T47D (cell line): ENCODE results near the gene RET.

Experiments used
- DNase-seq, 2 experiments: peaks; one replicate each; pipeline versions ENCODE4 v3.0.0 to v3.0.0-alpha.2; 2011 to 2012; ENCODE audit warnings: low read depth in 1 of 2, low spot score in 1 of 2
- JUND ChIP-seq: IDR thresholded peaks from 2 replicates; pipeline ENCODE4 v1.6.1; 2012; ENCODE audit warnings: low read depth
- in situ Hi-C: cut with HindIII; loops from 2 replicates; pipeline ENCODE4 v1.10.0; 2016; ENCODE audit warnings: low sequenced_read_pairs, low pct_unique_long_range_greater_than_20kb

Gene RET

DNA sequence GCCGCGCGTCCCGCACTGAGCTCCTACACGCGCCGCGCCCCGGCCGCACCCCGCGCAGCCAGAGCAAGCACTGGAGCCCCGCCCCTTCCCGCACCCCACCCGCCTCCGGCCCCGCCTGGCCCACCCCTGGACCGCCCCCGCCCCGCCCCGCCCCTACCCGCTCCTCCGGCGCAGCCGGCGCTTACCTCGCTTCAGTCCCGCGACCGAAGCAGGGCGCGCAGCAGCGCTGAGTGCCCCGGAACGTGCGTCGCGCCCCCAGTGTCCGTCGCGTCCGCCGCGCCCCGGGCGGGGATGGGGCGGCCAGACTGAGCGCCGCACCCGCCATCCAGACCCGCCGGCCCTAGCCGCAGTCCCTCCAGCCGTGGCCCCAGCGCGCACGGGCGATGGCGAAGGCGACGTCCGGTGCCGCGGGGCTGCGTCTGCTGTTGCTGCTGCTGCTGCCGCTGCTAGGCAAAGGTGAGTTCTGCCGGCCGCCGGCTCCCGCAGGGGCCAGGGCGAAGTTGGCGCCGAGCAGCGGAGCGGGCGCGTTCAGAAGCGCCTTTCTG, at the start of gene RET:
Gene RET (plus strand): TSS at position 194 of the 545 bp plus-strand sequence. CDS start 190 bp downstream, at position 384.
- TF ChIP-seq JUND = no peak
- DNase-seq = peak; percentile 72 to 94
- in situ Hi-C loops = no loop called here

DNA sequence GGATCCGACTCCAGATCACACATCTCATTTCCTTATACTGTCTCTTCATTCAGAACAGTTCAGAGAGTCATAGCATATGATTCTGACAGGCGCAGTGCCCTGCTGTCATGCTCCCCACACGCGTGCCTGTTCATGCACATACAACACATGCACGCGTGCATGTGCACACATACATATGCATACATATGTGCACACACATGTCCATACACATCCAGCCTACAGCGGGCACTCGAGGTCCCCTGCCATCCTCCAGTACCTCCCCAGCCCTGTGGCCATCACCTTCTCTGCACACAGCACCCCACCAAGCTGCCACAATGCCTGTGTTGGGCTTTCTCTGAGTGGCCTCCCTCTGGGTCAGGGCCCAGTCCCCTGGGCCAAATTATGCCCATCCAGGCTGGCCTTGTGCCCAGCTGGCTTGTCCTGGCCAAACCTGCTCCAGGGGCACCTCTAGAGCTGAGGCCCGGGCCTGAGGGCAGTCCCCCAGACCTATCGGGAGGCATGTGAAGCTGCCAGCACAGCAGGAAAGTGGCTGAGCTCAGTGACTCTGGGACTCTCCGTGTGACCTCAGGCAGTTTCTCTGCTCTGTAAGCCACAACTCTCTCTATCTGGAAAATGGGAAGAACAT, 49.4 kb upstream of the RET start:
- in situ Hi-C loops = no loop called here
- TF ChIP-seq JUND = no peak
- DNase-seq = no peak

DNA sequence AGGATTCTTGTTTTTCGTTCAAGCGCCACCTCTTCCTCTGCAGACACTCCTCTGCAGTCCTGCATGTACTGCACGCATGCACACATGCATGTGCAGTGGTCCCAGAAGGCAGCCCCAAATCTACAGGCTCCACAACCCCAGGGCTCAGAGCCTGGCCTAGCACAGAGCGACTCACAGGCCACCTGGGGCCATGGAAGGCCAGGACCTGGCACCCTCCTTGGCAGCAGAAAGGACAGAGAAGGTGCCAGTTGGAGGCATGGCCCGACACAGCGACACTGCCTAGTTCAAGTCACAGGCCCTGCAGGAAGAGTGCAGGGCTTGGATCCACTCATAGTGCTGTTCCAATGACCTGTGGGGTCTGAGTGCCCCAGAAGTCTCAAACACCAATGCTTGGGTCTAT, 48.7 kb upstream of the RET start:
- in situ Hi-C loops = no loop called here
- no peak for TF ChIP-seq JUND
- DNase-seq = no peak

DNA sequence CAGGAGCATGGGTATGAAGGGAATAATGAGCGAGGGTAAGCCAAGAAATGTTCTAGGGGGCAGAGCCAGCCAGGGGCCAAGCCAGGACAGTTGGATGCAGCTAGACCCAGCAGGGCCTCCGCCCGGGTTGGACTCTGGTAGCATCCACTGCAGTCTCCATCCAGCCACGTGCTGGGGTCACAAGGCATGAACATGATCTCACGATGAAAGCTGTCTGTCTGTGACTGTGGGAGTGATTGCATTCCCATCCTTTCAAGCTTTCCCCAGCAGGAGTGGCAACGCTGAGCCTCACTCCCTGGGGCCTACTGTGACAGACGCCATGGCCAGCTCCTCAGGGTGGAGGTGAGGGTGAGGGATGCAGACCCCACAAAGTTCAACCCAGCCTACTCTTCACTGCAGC, 47.8 kb upstream of the RET start:
- no peak for DNase-seq
- no peak for TF ChIP-seq JUND
- in situ Hi-C loops = no loop called here

DNA sequence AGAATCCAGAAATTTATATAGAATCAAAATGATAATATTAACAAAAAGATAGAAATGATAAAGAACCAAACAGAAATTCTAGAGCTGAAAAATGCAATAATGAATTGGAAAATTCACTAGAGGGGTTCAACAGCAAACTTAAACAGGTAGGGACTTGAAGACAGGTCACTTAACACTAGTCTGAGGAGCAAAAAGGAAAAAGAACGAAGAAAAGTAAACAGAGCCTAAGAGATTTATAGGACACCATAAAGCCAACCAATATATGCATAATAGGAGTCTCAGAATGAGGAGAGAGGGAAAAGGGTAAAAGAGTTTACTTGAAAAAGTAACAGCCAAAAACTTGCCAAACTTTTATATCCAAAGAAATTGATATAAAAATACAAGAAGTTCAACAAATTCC, 44.3 kb upstream of the RET start:
- no peak for TF ChIP-seq JUND
- in situ Hi-C loops = no loop called here
- DNase-seq = no peak

DNA sequence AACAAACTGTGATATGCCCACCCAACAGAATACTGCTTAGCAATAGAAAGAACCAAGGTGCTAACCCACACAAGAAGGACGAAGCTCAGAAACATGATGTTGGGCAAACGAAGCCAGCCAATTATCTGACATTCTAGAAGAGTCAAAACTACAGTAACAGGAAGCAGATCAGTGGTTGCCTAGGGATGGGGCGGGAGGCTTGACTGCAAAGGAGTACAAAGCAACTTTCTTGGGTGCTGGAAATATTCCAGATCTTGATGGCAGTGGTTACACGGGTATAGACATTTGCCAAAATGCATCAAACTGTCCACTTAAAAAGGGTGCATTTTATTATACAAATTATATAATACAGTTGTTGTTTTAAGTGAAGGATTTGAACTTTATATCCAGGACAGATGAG, 41.1 kb upstream of the RET start:
- peak in 1 of 2 experiments; percentile 37 for DNase-seq
- in situ Hi-C loops = no loop called here
- no peak for TF ChIP-seq JUND

DNA sequence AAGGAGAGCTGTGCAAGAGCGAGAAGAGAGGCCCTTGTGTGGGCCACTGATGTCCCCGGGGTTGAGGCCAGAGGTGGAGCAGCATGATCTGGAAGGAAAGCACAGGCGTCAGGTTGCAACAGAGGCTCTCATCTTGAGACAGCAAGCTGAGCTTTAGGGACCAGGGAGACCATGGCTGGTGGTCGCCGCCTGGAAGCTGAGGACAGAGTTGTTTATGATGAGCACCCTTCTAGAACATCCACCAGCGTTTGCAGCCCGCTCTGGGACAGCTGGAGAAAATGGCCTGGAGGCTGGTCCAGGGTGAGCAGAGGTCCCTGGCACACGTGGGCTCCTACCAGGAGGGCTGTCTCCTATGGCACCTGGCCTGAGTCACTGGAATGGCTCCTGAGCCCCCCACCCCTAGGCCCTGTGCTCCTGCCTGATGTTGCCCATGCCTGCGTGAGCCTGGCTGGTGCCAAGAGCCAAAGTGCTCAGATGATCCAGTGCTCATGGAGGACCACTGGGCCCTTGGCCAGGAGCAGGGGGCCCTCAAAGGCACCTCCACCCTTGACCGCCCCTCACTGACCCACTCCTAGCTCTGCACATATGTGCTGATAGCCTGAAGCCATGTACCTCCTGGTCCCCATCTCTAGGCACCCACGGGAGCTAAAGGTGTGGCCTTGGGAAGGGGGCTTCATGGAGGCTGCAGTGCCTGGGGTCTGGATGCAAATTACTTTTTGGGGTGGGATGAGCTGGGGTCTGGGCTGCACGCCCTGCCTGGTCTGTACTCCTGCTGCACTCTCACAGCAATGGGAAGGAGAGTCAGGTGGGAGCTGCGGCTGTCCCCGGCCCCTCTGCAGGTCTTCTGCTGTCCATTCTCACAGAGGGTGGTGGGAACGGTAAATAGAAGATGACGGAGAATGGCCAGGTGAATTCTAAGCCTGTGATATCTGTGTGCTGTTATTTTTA, 40.1 kb upstream of the RET start:
- in situ Hi-C loops = no loop called here
- DNase-seq = no peak
- TF ChIP-seq JUND = no peak

DNA sequence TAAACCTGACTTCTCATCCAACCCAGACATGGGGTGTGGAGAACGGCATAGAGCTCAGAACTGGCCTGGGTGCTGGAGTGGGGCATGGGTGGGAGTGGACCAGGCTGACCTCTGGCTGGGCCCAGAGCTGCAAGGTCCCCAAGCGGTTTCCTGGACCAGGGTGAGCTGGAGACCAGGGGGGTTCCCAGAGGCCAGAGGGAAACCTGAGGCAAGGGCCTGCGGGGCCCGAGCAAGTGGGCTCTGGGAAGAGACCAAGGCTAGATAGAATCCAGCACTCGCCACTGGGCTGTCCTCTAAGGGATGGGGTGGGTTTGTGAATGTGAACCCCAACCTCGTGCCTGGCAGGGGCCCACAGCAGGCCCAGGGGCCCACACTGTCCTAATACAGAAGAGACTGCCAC, 39.4 kb upstream of the RET start:
- TF ChIP-seq JUND = no peak
- no peak for DNase-seq
- in situ Hi-C loops = no loop called here

DNA sequence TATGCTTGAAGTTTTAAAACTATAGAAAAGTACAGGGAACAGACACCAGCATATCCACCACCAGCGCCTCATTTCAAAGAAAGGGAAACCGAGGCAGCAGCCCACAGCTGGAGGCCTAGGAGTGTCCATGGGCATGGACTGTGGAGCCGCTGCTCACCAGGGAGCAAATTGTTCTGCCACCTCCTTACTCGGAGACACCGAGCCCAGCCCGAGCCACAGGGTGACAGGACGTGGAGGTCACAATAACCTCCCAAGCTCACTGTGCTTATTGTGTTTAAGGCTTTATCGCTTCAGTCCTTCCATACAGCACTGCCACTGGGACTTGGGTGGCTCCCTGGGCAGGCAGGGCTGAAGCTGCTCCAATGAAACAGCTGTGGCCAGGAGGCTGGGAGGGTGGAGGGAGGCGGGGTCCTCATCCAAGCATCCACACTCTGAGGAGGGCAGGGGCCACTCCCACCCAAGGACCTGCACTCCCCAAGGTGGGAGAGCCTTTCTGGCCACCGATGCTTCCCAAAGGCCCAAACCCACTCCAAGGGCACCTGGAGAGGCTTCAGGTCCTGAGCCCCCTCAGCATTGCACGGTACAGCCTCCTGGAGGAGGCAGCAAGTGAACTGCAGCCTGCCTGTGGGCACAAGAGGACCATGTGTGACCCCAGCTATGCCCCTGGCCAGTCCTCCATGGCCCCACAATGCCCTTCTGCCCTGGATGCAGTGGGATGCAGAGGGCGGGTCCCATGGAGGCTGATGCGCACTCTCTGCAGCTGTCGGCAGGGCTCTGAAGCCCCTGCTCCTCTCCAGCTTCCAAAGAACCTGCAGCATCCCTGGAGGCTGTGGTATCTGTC, 38.7 kb upstream of the RET start:
- DNase-seq = no peak
- TF ChIP-seq JUND = no peak
- in situ Hi-C loops = no loop called here

DNA sequence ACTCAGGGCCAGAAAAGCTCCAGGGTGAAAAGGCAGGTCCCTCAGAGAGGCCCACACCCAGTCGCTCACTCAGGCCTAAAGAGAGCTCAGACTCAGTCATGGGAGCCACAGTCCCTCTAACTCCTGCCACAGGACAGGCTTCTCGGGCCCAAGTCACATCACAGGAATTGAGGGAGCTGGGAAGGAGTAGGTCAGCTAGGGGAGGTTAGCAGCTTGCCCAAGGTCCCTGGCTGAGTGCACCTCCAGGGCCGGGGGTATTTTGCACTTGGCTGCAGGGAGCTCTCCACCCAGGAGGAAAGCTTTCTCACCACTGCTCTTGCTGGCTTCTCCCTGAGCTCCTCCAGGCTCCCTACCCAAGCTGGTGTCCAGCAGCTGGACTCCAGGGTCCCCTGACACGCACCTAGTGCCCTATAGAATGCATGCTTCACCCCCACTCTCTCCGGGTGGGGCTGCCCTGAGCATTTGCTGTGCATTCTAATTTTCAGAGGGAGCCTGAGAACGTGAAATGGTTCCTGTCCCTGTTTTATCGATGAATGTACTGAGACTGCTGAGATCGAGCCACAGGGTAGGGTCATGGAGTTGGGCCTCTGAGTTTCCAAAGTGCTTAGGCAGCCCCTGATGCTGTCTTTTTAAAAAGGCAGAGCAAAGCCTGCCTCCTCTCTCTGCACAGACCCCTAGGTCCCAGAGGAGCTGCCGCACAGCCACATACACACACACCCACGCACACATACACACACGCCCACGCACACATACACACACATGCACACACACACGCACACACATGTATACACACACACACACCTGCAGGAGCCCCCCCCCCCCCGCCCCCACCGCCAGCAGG, 37.9 kb upstream of the RET start:
- TF ChIP-seq JUND = no peak
- in situ Hi-C loops = no loop called here
- no peak for DNase-seq

DNA sequence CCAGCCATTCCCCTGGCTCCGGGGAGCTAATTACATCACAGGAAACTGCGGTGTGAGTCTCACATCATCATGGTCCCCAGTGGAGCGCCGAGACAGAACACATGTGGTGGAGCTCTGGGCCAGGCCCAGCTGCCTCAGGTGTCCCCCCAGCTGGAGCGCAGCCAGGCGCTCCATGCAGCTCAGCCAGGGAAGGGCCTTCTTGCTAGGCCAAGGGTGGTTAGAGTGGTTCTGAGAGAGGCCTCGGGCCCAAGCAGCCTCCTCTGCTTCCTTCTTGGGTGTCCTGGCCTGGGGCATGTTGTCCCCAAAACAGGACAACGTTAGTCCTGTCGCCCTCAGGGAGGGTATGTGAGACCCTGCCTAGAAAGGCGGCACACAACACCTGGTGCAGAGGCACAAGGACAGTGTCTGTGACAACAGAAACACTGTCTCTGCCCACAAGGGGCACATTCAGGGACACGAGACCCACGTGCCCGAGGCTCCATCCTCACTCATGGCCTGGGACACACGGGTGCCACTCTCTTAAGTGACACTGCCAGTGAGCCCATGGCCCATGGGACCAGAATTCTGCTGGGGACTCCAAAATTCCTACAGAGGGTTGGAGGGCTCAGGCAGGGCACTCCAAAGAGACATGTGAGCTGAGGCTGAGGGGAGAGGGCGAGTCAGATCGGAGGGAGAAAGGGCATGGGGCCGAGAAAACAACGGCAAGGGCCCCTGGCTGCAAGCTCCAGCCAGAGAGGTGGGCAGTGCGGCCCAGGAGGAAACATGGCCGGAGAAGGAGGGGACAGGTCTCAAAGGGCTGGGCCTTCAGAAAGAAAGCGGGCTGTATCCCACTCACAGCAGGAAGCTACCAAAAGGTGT, 37.0 kb upstream of the RET start:
- in situ Hi-C loops = no loop called here
- TF ChIP-seq JUND = no peak
- no peak for DNase-seq
